Colonic mucosa (tissue), 4 donors: ENCODE results near the gene PIAS1. TPM values are rescaled to one million over a fixed set of nuclear protein-coding genes. Genes with fewer than 3 reads are reported as not detected.
A peak's percentile ranks its signal among the peaks of the same experiment; 100 is the strongest.

Experiments
- DNase-seq: peaks from one replicate; pipeline ENCODE4 v3.0.0-alpha.2; 2020
- H3K27ac ChIP-seq: fragments of 200-600 bp; one replicate; pipeline ENCODE4 v1.8.0; 2021
- H3K27me3 ChIP-seq: fragments of 200-600 bp; one replicate; pipeline ENCODE4 v1.8.0; 2021
- H3K36me3 ChIP-seq: fragments of 200-600 bp; one replicate; pipeline ENCODE4 v1.8.0; 2021
- H3K4me1 ChIP-seq: fragments of 200-600 bp; one replicate; pipeline ENCODE4 v1.8.0; 2021; ENCODE audit warnings: mild to moderate bottlenecking
- H3K4me3 ChIP-seq: fragments of 200-600 bp; one replicate; pipeline ENCODE4 v1.8.0; 2021
- H3K9ac ChIP-seq, 2 donors: one replicate each; pipeline ENCODE4 v1.7.0; 2013; ENCODE audit warnings: control low read depth in 2 of 2, low read depth in 2 of 2, low read length in 2 of 2
- H3K9me3 ChIP-seq: fragments of 200-600 bp; one replicate; pipeline ENCODE4 v1.8.0; 2021
- intact Hi-C: fragments of 100-400 bp; cut with DNase I; formaldehyde crosslinking; loops from one replicate; pipeline ENCODE4 v1.14.1; 2022
- total RNA-seq, 2 donors: library from RNA; stranded (reverse); fragmentation: NEBNext Ultra II Directional in 1 of 2; extraction: Animal tissue kit (Norgen Biotek cat#: 25700) in 1 of 2; gene quantifications; one replicate each; pipeline ENCODE4 v1.2.1, GENCODE V29; 2021
- TF ChIP-seq, protein P1 (sequence below): fragments of 200-600 bp; IDR thresholded peaks from one replicate; pipeline ENCODE4 v1.8.0; 2022; ENCODE audit warnings: antibody characterized with exemption, mild to moderate bottlenecking
- donor health status: healthy.
- donor health status: DM: no; HTN: no; CAD: no.
- donor health status: DM: no; HTN: no; CAD: no.

The PIAS1 gene
- total RNA-seq, 2 donors from 2014 or later: 26.6 to 33.0 TPM

DNA sequence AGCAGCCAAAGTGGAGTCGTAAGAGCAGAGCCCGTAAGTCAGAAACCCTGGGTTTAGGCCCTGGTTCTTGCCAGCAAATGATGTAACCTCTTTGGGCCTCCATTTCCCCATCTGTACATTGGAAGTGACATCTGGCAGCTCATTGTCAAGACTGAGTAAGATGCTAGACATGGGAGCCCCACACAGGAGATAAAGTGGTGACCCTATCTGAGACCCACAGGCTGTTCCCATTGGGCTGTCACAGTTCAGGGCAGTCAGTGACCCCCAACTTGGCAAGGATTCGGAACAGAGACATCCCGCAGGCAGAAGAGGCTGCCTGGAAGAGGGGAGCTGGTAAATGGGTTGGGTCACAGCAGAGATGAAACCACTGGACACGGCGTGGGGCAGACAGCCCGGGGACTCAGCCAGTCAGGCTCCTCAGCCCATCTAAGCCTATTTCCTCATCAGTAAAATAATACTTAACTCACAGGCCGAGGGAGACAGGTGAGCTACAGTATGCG, 173.6 kb downstream of the PIAS1 start:
- Histone ChIP-seq H3K36me3 (no peaks in the 10 kb centered on the region), H3K9ac (peak overlapping the region in 1 of 2 donors; percentile 69), H3K27ac (no peak overlapping the region), H3K4me1 (peaks cover 2% of the 10 kb centered on the region), H3K27me3 (no peaks in the 10 kb centered on the region), H3K9me3 (no peaks in the 10 kb centered on the region), H3K4me3 (no peak overlapping the region)
- no peak for DNase-seq
- intact Hi-C loops: no loop called here
- TF ChIP-seq, protein P1, sequence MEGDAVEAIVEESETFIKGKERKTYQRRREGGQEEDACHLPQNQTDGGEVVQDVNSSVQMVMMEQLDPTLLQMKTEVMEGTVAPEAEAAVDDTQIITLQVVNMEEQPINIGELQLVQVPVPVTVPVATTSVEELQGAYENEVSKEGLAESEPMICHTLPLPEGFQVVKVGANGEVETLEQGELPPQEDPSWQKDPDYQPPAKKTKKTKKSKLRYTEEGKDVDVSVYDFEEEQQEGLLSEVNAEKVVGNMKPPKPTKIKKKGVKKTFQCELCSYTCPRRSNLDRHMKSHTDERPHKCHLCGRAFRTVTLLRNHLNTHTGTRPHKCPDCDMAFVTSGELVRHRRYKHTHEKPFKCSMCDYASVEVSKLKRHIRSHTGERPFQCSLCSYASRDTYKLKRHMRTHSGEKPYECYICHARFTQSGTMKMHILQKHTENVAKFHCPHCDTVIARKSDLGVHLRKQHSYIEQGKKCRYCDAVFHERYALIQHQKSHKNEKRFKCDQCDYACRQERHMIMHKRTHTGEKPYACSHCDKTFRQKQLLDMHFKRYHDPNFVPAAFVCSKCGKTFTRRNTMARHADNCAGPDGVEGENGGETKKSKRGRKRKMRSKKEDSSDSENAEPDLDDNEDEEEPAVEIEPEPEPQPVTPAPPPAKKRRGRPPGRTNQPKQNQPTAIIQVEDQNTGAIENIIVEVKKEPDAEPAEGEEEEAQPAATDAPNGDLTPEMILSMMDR: no peak

DNA sequence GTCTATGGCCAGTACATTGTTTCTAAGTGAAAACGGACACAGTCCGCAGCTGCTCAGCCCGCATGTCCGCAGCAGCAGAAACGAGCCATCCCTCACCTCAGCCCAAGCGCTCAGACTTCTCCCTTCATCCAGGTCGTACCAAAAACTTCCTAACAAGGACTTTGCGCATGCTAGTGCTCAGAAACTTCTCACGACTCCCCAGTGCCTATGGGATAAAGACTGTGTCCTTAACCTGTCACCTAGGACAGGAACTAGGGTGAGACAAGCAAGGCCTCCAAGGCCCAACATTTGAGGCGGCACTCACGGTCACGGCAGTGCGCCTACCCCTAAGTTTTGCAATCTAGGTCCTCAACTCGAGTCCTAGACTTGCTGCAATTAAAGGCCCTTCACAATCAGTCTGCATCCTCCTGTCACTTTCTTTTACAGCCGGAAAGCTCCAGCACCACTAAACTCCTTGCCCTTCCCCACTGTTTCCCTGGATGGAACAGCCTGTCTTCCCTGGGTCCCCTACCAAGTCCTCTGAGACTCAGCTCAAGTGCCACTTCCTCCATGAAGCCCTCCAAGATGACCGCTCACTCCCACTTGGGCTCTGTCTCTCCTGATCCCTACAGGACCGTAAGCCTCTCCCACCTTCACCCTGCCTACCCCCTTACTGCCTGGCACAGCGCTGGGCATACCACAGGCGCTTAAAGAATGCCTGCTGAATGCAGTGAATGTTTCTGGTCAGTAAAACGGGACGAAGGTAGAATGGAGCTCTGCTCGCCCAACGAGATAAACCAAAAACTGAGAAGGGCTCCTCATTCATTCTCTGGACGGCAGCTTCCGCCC, 174.2 kb downstream of the PIAS1 start:
- no peaks in the 10 kb centered on the region for H3K36me3 ChIP-seq
- H3K27ac ChIP-seq: no peak overlapping the region
- no peaks in the 10 kb centered on the region for H3K9me3 ChIP-seq
- intact Hi-C loops: no loop called here
- no peak for DNase-seq
- TF ChIP-seq, protein P1: no peak
- peak overlapping the region; percentile 97 for H3K4me3 ChIP-seq
- H3K27me3 ChIP-seq: no peaks in the 10 kb centered on the region
- H3K4me1 ChIP-seq: peaks cover 4% of the 10 kb centered on the region
- H3K9ac ChIP-seq: peak overlapping the region; percentile 69 to 84

DNA sequence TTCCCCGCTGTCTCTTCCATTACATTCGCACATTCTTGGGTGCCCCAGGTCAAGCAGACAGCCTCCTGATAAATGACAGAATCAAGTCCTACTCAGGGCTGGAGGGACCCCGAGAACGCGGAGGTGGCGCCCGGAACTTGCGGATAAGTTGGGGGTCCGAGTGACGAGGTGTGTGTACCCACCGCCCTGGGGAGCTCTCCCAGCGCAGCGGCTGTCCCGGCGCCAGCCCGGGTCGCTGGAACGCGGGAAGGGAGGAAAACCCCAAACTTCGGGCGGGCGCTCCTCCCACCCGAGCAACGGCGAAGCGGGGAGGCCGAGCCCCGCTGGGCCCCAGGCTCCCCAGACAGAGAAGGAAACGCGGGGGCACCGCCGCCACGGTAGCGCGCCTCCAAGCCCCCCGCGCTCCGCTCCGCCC, 174.9 kb downstream of the PIAS1 start:
- intact Hi-C loops: no loop called here
- Histone ChIP-seq H3K4me1 (peaks cover 5% of the 10 kb centered on the region), H3K9me3 (no peaks in the 10 kb centered on the region), H3K27me3 (no peaks in the 10 kb centered on the region), H3K27ac (peak overlapping the region; percentile 76), H3K9ac (peak overlapping the region; percentile 69 to 84), H3K36me3 (no peaks in the 10 kb centered on the region), H3K4me3 (peak overlapping the region; percentile 97)
- TF ChIP-seq, protein P1: no peak
- no peak for DNase-seq

DNA sequence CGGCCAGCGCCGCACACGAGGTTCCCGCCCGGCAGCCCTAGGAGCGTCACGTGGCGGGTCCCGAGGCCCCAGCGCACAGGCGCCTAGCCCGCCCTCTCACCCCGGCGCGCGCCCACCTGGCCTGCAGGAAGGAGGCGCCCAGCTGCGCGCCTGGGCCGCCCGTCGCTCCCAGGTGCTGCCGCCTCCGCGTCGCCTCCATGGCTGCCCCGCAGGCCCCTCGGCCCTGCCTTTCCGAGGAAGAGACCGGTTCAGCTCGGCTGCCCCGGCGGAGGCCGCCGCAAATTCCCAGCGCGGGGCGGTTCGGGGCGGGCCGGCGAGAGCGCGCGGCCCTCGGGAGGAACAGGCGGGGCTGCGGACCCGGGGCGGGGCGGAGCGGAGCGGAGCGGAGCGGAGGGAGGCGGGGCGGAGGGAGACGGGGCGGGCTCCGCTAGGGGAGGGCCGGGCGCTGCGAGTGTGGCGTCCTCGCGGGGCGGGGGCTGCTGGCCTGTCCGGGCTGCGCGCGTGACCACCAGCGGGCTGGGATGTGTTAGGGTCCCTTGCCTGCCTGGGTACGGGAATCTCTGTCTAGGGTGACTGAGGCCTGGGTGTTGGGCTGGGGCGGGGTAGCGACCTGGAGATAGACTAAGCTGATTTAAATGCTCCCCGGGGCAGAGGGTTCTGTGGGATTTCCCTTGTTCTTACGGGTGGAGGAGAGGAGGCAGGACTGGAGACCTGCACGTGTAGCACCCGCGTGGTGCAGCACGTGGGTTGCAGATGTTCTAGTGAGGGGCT, 175.5 kb downstream of the PIAS1 start, which contains the start of gene CLN6:
Gene CLN6, minus strand, starts transcription at position 343 of the 771 bp plus-strand sequence. Its CDS starts 144 bp downstream, at position 199.
- intact Hi-C loops: no loop called here
- Histone ChIP-seq H3K36me3 (no peaks in the 10 kb centered on the region), H3K4me1 (peaks cover 9% of the 10 kb centered on the region), H3K4me3 (peak within 1 kb of the TSS; percentile 97), H3K27ac (peak within 1 kb of the TSS; percentile 76), H3K27me3 (no peaks in the 10 kb centered on the region), H3K9me3 (no peaks in the 10 kb centered on the region), H3K9ac (peak within 1 kb of the TSS; percentile 69 to 84)
- TF ChIP-seq, protein P1: no peak
- peak; percentile 81 for DNase-seq
